DND-41 (cell line): Measurements from ENCODE around the gene RAD51B.

Experiments
- EZH2 ChIP-seq: IDR thresholded peaks from 3 replicates; pipeline ENCODE4 v1.6.1; 2012; ENCODE audit warnings: borderline replicate concordance, low read depth, mild to moderate bottlenecking, moderate library complexity, low read length, inconsistent platforms; ENCODE audit not compliant: severe bottlenecking
- TF ChIP-seq, protein P1 (sequence below): IDR thresholded peaks from 2 replicates; pipeline ENCODE4 v1.5.1; 2012; ENCODE audit warnings: borderline replicate concordance, low read length, moderate library complexity, mild to moderate bottlenecking; ENCODE audit not compliant: poor library complexity, severe bottlenecking; ENCODE audit errors: extremely low read depth

DNA sequence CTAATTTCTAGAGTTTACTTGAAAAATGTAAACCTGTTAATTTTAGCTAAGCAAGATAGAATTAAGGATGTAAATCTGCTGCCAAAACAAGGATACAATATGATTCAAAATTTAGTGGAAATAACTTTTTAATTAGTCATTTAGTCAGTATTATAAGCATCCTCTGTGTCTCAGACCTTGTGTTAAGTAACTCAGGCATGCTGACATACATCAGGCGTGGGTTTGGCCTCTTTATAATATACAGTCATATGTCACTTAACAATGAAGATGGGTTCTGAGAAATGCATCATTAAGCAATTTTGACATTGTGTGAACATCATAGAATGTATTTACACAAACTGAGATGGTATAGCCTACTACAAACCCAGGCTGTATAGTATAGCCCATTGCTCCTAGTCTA is 586.4 kb downstream of the RAD51B start:
- TF ChIP-seq, protein P1, sequence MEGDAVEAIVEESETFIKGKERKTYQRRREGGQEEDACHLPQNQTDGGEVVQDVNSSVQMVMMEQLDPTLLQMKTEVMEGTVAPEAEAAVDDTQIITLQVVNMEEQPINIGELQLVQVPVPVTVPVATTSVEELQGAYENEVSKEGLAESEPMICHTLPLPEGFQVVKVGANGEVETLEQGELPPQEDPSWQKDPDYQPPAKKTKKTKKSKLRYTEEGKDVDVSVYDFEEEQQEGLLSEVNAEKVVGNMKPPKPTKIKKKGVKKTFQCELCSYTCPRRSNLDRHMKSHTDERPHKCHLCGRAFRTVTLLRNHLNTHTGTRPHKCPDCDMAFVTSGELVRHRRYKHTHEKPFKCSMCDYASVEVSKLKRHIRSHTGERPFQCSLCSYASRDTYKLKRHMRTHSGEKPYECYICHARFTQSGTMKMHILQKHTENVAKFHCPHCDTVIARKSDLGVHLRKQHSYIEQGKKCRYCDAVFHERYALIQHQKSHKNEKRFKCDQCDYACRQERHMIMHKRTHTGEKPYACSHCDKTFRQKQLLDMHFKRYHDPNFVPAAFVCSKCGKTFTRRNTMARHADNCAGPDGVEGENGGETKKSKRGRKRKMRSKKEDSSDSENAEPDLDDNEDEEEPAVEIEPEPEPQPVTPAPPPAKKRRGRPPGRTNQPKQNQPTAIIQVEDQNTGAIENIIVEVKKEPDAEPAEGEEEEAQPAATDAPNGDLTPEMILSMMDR, result no peak
- TF ChIP-seq EZH2, result no peak
